ENCODE data around the gene CSF1. TPM values are rescaled to one million over a fixed set of nuclear protein-coding genes. Genes with fewer than 3 reads are reported as not detected.
A peak's percentile ranks its signal among the peaks of the same experiment; 100 is the strongest.

CSF1 gene
- polyA plus RNA-seq, 1 of the 3 experiments (the other 2 are of a cell fraction) = 31.9 TPM

- no peak for TF ChIP-seq USF2 (IDR thresholded peaks at IDR 0.05; ENCODE audit: borderline replicate concordance, low read depth, low read length)
- TF ChIP-seq USF1 (IDR thresholded peaks at IDR 0.05; ENCODE audit: borderline replicate concordance, low read depth) = no peak
- peak; percentile 44 for TF ChIP-seq CTCF (IDR thresholded peaks at IDR 0.05)
- no peak for TF ChIP-seq GABPA (IDR thresholded peaks at IDR 0.05; ENCODE audit: low read depth)
- no peak for TF ChIP-seq MEF2A (IDR thresholded peaks at IDR 0.05; ENCODE audit: borderline replicate concordance, low read depth)
- TF ChIP-seq RFX5 (IDR thresholded peaks at IDR 0.05; ENCODE audit: low read length) = no peak
These were observed 33.3 kb upstream of the CSF1 start (continued) for GRCh38 chr1:109877317-109877771.

- no peak for TF ChIP-seq FOXJ3 (CRISPR knock-in tag; IDR thresholded peaks at IDR 0.05)
- TF ChIP-seq EP300 (IDR thresholded peaks at IDR 0.05; ENCODE audit: borderline replicate concordance in 1 of 2, low read depth in 1 of 2, low read length in 1 of 2) = no peak
- no peak for TF ChIP-seq GABPA (IDR thresholded peaks at IDR 0.05; ENCODE audit: low read depth)
- no peak for TF ChIP-seq TAF1 (IDR thresholded peaks at IDR 0.05; ENCODE audit: borderline replicate concordance, low read depth, low read length)
- no peak for TF ChIP-seq RCOR1 (IDR thresholded peaks at IDR 0.05; ENCODE audit: low read length)
- TF ChIP-seq USF2 (IDR thresholded peaks at IDR 0.05; ENCODE audit: borderline replicate concordance, low read depth, low read length) = no peak
- no peak for TF ChIP-seq SMC3 (IDR thresholded peaks at IDR 0.05; ENCODE audit: low read depth, low read length)
- ChIA-PET POLR2A (no interaction called here), CTCF (no interaction called here)
- Histone ChIP-seq H3K27ac (ENCODE audit: low read depth in 2 of 2, low read length in 1 of 2) (peak overlapping the region; percentile 64 to 73; a peak in 3 of 4 replicates), H3K9me3 (no peaks in the 10 kb centered on the region), H3K4me1 (ENCODE audit: control insufficient read depth in 1 of 2, insufficient read depth in 2 of 2, low read depth in 1 of 2, low read length in 1 of 2) (peaks cover 4 to 24% of the 10 kb centered on the region in 2 experiments; a peak in 3 of 4 replicates), H3K9me2 (no peaks in the 10 kb centered on the region), H3K79me2 (ENCODE audit: insufficient read depth) (no peaks in the 10 kb centered on the region), H3K27me3 (ENCODE audit: insufficient read depth) (no peaks in the 10 kb centered on the region), H3F3A (replicated peaks; ENCODE audit: insufficient read depth) (no peaks in the 10 kb centered on the region), H3K36me3 (replicated peaks in 1 of 2; ENCODE audit: control insufficient read depth in 1 of 2, insufficient read depth in 2 of 2, low read length in 1 of 2) (no peaks in the 10 kb centered on the region), H3K4me3 (ENCODE audit: low read depth in 2 of 2, low read length in 1 of 2) (no peak overlapping the region), H2AFZ (ENCODE audit: low read depth) (peak overlapping the region; percentile 82), H3K4me2 (peak overlapping the region; percentile 66; the same call in 1 of the 2 replicates), H3K9ac (no peak overlapping the region), H4K20me1 (ENCODE audit: insufficient read depth) (no peaks in the 10 kb centered on the region)
- no peak for DNase-seq
- WGBS (ENCODE audit: low lambda C conversion rate) = 100% methylated on average over 2 of the region's 3 CpGs
These were observed 32.9 kb upstream of the CSF1 start for GRCh38 chr1:109877776-109878175.

All from SK-N-SH (cell line).